Mesenchymal stem cell (in vitro differentiated cells and primary cell): ENCODE results near the gene ITFG1.

Source experiments
- DNase-seq: peaks from one replicate; pipeline ENCODE4 v3.0.0-alpha.2; 2013
- H2AFZ ChIP-seq: one replicate; pipeline ENCODE4 v1.6.1; 2013; ENCODE audit warnings: low read depth, mild to moderate bottlenecking, control low read depth, inconsistent platforms, low read length, moderate library complexity
- H2AK5ac ChIP-seq: 2 replicates; pipeline ENCODE4 v1.6.1; 2013; ENCODE audit warnings: low read length, moderate library complexity, mild to moderate bottlenecking, inconsistent platforms; ENCODE audit not compliant: severe bottlenecking
- H2BK120ac ChIP-seq: one replicate; pipeline ENCODE4 v1.6.1; 2013; ENCODE audit warnings: low read depth, mild to moderate bottlenecking, inconsistent platforms, low read length, moderate library complexity
- H2BK12ac ChIP-seq, 2 experiments: one replicate each; pipeline ENCODE4 v1.6.1; 2013; ENCODE audit warnings: inconsistent platforms in 2 of 2, low read length in 2 of 2, mild to moderate bottlenecking in 2 of 2, moderate library complexity in 2 of 2, control low read depth in 1 of 2
- H2BK15ac ChIP-seq: one replicate; pipeline ENCODE4 v1.6.1; 2013; ENCODE audit warnings: mild to moderate bottlenecking, low read depth, inconsistent platforms; ENCODE audit not compliant: poor library complexity, severe bottlenecking
- H2BK5ac ChIP-seq: 2 replicates; pipeline ENCODE4 v1.6.1; 2013; ENCODE audit warnings: low read depth, mild to moderate bottlenecking, low read length, control low read depth, inconsistent platforms; ENCODE audit not compliant: poor library complexity, severe bottlenecking
- H3K14ac ChIP-seq, 2 experiments: one replicate each; pipeline ENCODE4 v1.6.1; 2013; ENCODE audit warnings: inconsistent platforms in 2 of 2, low read length in 2 of 2, control low read depth in 1 of 2, mild to moderate bottlenecking in 1 of 2, moderate library complexity in 1 of 2
- H3K18ac ChIP-seq, 2 experiments: one replicate each; pipeline ENCODE4 v1.6.1; 2013; ENCODE audit warnings: inconsistent platforms in 2 of 2, low read length in 2 of 2, control low read depth in 1 of 2, low read depth in 1 of 2, mild to moderate bottlenecking in 1 of 2
- H3K23ac ChIP-seq, 2 experiments: one replicate each; pipeline ENCODE4 v1.6.1; 2013; ENCODE audit warnings: inconsistent platforms in 2 of 2, low read length in 2 of 2, mild to moderate bottlenecking in 2 of 2, moderate library complexity in 2 of 2, control low read depth in 1 of 2
- H3K27ac ChIP-seq: 2 replicates; pipeline ENCODE4 v1.5.1; 2013; ENCODE audit warnings: mild to moderate bottlenecking, moderate library complexity, low read length, control low read depth, inconsistent platforms; ENCODE audit not compliant: poor library complexity, severe bottlenecking
- H3K27me3 ChIP-seq, 2 experiments: 2 replicates each; pipeline versions ENCODE4 v1.6.1 to v1.7.0; 2013; ENCODE audit warnings: low read length in 2 of 2, mild to moderate bottlenecking in 2 of 2, moderate library complexity in 2 of 2, control low read depth in 1 of 2, inconsistent platforms in 1 of 2; ENCODE audit not compliant: control insufficient read depth in 1 of 2, insufficient read depth in 1 of 2
- H3K36me3 ChIP-seq, 2 experiments: 2 replicates each; pipeline versions ENCODE4 v1.6.1 to v1.7.0; 2013; ENCODE audit warnings: low read length in 2 of 2, control low read depth in 1 of 2, inconsistent platforms in 1 of 2, low read depth in 1 of 2, mild to moderate bottlenecking in 1 of 2; ENCODE audit not compliant: insufficient read depth in 2 of 2, control insufficient read depth in 1 of 2
- H3K4ac ChIP-seq, 2 experiments: one replicate each; pipeline ENCODE4 v1.6.1; 2013; ENCODE audit warnings: inconsistent platforms in 2 of 2, low read length in 2 of 2, mild to moderate bottlenecking in 2 of 2, moderate library complexity in 2 of 2, control low read depth in 1 of 2, low read depth in 1 of 2
- H3K4me1 ChIP-seq: 2 replicates; pipeline ENCODE4 v1.6.1; 2013; ENCODE audit warnings: low read depth, low read length, control low read depth; ENCODE audit not compliant: control insufficient read depth, insufficient read depth
- H3K4me2 ChIP-seq: 2 replicates; pipeline ENCODE4 v1.6.1; 2013; ENCODE audit warnings: low read length, mild to moderate bottlenecking, inconsistent platforms; ENCODE audit not compliant: poor library complexity, severe bottlenecking
- H3K4me3 ChIP-seq, 2 experiments: 2 replicates each; pipeline versions ENCODE4 v1.5.1 to v1.7.0; 2013; ENCODE audit warnings: low read length in 2 of 2, mild to moderate bottlenecking in 2 of 2, control low read depth in 1 of 2, low read depth in 1 of 2; ENCODE audit not compliant: insufficient read depth in 1 of 2
- H3K79me1 ChIP-seq: replicated peaks from 2 replicates; pipeline ENCODE4 v1.6.1; 2013; ENCODE audit warnings: mild to moderate bottlenecking, control low read depth, low read length, inconsistent platforms; ENCODE audit not compliant: poor library complexity, severe bottlenecking
- H3K9ac ChIP-seq: 2 replicates; pipeline ENCODE4 v1.7.0; 2013; ENCODE audit warnings: mild to moderate bottlenecking, low read length, moderate library complexity
- H3K9me3 ChIP-seq: 2 replicates; pipeline ENCODE4 v1.7.0; 2013; ENCODE audit warnings: mild to moderate bottlenecking, low read length; ENCODE audit not compliant: control insufficient read depth
- H4K8ac ChIP-seq: one replicate; pipeline ENCODE4 v1.6.1; 2013; ENCODE audit warnings: inconsistent platforms, mild to moderate bottlenecking, low read length, moderate library complexity
- H4K91ac ChIP-seq: one replicate; pipeline ENCODE4 v1.6.1; 2013; ENCODE audit warnings: mild to moderate bottlenecking, low read length, inconsistent platforms
- WGBS: methylation state at CpG from one replicate; pipeline ENCODE4 v1.1.7; 2013; ENCODE audit warnings: mixed read lengths; 5-methylcytosine and 5-hydroxymethylcytosine counted together

Gene ITFG1

DNA sequence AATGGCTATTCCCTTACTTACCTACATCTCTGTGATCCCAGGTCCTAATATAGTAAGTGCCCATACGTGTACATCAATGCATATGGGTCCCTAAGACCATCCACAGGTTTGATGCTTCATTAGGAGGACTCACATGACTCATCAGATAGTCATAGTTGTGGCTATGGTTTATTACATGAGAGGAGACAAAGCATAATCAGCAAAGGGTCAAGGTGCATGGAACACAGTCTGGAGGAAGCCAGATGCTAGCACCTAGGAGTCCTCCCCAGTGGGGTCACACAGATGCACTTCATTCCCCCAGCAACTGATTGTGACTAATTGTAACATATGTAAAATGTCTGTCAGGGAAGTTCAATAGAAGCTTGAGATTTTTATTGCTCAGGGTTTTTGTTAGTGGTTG lies 43.1 kb upstream of the ITFG1 start:
- WGBS, result 75% methylated on average over 1 of the region's 1 CpG
- no peak overlapping the region for H3K4me3 ChIP-seq
- H4K91ac ChIP-seq, result no peak overlapping the region
- no peak overlapping the region for H3K4me2 ChIP-seq
- H2BK15ac ChIP-seq, result no peak overlapping the region
- no peak overlapping the region for H3K27ac ChIP-seq
- peaks cover 15 to 67% of the 10 kb centered on the region in 2 experiments for H3K36me3 ChIP-seq
- no peaks in the 10 kb centered on the region for H3K9me3 ChIP-seq
- H3K4ac ChIP-seq, result no peak overlapping the region
- H2AK5ac ChIP-seq, result no peak overlapping the region
- no peak overlapping the region for H2BK12ac ChIP-seq
- H3K14ac ChIP-seq, result no peak overlapping the region
- no peak overlapping the region for H2AFZ ChIP-seq
- peaks cover 8% of the 10 kb centered on the region for H3K4me1 ChIP-seq
- DNase-seq, result peak; percentile 73
- H3K23ac ChIP-seq, result no peak overlapping the region
- H3K18ac ChIP-seq, result no peak overlapping the region
- peaks cover 6% of the 10 kb centered on the region for H3K79me1 ChIP-seq
- H3K27me3 ChIP-seq, result no peaks in the 10 kb centered on the region
- no peak overlapping the region for H4K8ac ChIP-seq
- no peak overlapping the region for H3K9ac ChIP-seq
- no peak overlapping the region for H2BK5ac ChIP-seq
- no peak overlapping the region for H2BK120ac ChIP-seq

DNA sequence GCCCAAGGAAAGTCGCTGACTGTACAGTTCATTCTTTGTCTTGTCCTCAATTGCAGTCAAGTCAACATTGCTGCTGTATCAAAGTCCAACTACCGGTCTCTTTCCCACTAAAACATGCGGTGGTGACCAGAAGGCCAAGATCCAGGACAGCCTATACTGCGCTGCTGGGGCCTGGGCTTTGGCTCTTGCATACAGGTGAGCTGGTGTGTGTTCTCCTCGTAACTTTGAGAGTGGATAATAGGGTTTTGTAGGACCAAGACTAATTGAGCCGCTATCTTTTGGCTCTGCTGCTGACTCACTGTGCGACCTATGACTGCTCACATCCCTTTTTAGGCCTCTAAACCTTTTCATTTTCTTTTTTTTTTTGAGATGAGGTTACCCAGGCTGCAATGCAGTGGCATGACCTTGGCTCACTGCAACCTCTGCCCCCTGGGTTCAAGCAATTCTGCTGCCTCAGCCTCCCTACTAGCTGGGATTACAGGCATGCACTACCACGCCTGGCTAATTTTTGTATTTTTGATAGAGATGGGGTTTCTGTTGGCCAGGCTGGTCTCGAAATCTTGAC lies 38.9 kb upstream of the ITFG1 start:
- no peak overlapping the region for H3K4ac ChIP-seq
- H2BK15ac ChIP-seq, result no peak overlapping the region
- H3K27me3 ChIP-seq, result no peaks in the 10 kb centered on the region
- no peak overlapping the region for H3K4me3 ChIP-seq
- H3K23ac ChIP-seq, result no peak overlapping the region
- H3K36me3 ChIP-seq, result peaks cover 10 to 61% of the 10 kb centered on the region in 2 experiments
- peaks cover 11% of the 10 kb centered on the region for H3K79me1 ChIP-seq
- DNase-seq, result no peak
- no peak overlapping the region for H3K9ac ChIP-seq
- no peak overlapping the region for H3K18ac ChIP-seq
- no peak overlapping the region for H3K27ac ChIP-seq
- peak overlapping the region; percentile 20 for H4K8ac ChIP-seq
- peaks cover 2% of the 10 kb centered on the region for H3K4me1 ChIP-seq
- H4K91ac ChIP-seq, result no peak overlapping the region
- H3K9me3 ChIP-seq, result no peaks in the 10 kb centered on the region
- H2AK5ac ChIP-seq, result no peak overlapping the region
- no peak overlapping the region for H2BK12ac ChIP-seq
- H3K14ac ChIP-seq, result no peak overlapping the region
- H3K4me2 ChIP-seq, result no peak overlapping the region
- H2BK120ac ChIP-seq, result no peak overlapping the region
- no peak overlapping the region for H2AFZ ChIP-seq
- no peak overlapping the region for H2BK5ac ChIP-seq
- 97% methylated on average over 9 of the region's 9 CpGs for whole genome bisulfite sequencing

DNA sequence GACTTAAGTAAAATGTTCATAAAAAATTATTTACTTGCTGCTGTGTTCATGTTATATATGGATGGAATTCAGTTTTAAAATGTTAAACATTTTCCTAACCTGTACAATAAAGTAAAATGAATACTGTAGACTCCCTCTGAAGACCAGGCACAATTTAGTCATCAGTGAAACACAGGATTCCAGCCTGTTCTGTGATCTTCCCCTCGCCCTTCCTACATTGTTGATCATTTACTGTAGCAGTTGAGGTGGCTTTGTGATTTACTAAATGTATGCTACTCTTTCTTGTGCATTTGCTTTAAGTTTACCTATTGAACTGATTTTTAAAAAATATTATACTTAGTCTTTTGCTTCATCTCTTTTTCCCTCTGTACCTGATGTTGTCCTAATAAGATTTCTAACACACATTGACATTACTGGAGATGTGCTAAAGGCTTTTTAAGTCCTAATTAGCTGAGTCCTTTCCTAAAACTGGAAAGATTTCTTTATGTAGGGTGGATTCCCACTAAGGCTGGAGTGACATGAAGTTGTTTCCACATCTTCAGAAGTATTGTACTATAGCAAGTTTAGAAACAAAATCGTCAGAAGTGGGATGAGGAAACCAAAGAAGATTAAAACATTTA lies 38.3 kb upstream of the ITFG1 start:
- Histone ChIP-seq H3K27me3 (no peaks in the 10 kb centered on the region), H4K8ac (no peak overlapping the region), H3K4ac (no peak overlapping the region), H3K36me3 (peaks cover 7 to 55% of the 10 kb centered on the region in 2 experiments), H4K91ac (no peak overlapping the region), H3K27ac (no peak overlapping the region), H2BK15ac (no peak overlapping the region), H2BK5ac (no peak overlapping the region), H3K18ac (no peak overlapping the region), H3K4me1 (no peaks in the 10 kb centered on the region), H3K4me2 (no peak overlapping the region), H3K9me3 (no peaks in the 10 kb centered on the region), H2AK5ac (no peak overlapping the region), H3K9ac (no peak overlapping the region), H3K23ac (no peak overlapping the region), H3K4me3 (no peak overlapping the region), H3K14ac (no peak overlapping the region), H2AFZ (no peak overlapping the region), H2BK120ac (no peak overlapping the region), H3K79me1 (peaks cover 13% of the 10 kb centered on the region), H2BK12ac (no peak overlapping the region)
- DNase-seq, result no peak
- WGBS, result 100% methylated on average over 1 of the region's 2 CpGs

- WGBS, result 80% methylated on average over 5 of the region's 9 CpGs
Observed at GRCh38 chr16:47493381-47494337, 32.8 kb upstream of the ITFG1 start.

More at GRCh38 chr16:47493381-47494337, 32.8 kb upstream of the ITFG1 start:
- H2AK5ac ChIP-seq, result no peak overlapping the region
- H3K4ac ChIP-seq, result no peak overlapping the region
- H3K9ac ChIP-seq, result no peak overlapping the region
- H3K27me3 ChIP-seq, result no peaks in the 10 kb centered on the region
- H3K18ac ChIP-seq, result no peak overlapping the region
- no peak overlapping the region for H2BK12ac ChIP-seq
- no peak overlapping the region for H3K4me3 ChIP-seq
- H4K91ac ChIP-seq, result no peak overlapping the region
- no peak overlapping the region for H3K23ac ChIP-seq
- no peak overlapping the region for H3K27ac ChIP-seq
- peaks cover 21% of the 10 kb centered on the region for H3K79me1 ChIP-seq
- H3K36me3 ChIP-seq, result peaks cover 6 to 8% of the 10 kb centered on the region in 2 experiments
- no peak overlapping the region for H2BK120ac ChIP-seq
- DNase-seq, result no peak
- no peak overlapping the region for H3K4me2 ChIP-seq
- H3K9me3 ChIP-seq, result peaks cover 29% of the 10 kb centered on the region
- no peaks in the 10 kb centered on the region for H3K4me1 ChIP-seq
- no peak overlapping the region for H2BK15ac ChIP-seq
- H3K14ac ChIP-seq, result no peak overlapping the region
- no peak overlapping the region for H4K8ac ChIP-seq
- H2AFZ ChIP-seq, result no peak overlapping the region
- H2BK5ac ChIP-seq, result no peak overlapping the region
